A673 (cell line): ENCODE data around the gene HSPG2.

Experiments
- EZH2 ChIP-seq: fragments of 200-600 bp; sonication (generic); IDR thresholded peaks from 2 replicates; pipeline ENCODE4 v1.6.1; 2017; ENCODE audit warnings: borderline replicate concordance, low read depth, mild to moderate bottlenecking, mixed read lengths, antibody characterized with exemption, low read length; ENCODE audit not compliant: poor library complexity, severe bottlenecking
- TF ChIP-seq, protein P1 (sequence below): fragments of 300-800, 200-600 bp; sonication (generic); conservative IDR thresholded peaks from 2 replicates; pipeline ENCODE4 v1.5.1; 2017; ENCODE audit warnings: low read depth, mild to moderate bottlenecking, antibody characterized with exemption, low read length, moderate library complexity, mixed read lengths

- TF ChIP-seq, protein P1, sequence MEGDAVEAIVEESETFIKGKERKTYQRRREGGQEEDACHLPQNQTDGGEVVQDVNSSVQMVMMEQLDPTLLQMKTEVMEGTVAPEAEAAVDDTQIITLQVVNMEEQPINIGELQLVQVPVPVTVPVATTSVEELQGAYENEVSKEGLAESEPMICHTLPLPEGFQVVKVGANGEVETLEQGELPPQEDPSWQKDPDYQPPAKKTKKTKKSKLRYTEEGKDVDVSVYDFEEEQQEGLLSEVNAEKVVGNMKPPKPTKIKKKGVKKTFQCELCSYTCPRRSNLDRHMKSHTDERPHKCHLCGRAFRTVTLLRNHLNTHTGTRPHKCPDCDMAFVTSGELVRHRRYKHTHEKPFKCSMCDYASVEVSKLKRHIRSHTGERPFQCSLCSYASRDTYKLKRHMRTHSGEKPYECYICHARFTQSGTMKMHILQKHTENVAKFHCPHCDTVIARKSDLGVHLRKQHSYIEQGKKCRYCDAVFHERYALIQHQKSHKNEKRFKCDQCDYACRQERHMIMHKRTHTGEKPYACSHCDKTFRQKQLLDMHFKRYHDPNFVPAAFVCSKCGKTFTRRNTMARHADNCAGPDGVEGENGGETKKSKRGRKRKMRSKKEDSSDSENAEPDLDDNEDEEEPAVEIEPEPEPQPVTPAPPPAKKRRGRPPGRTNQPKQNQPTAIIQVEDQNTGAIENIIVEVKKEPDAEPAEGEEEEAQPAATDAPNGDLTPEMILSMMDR = no peak
- no peak for TF ChIP-seq EZH2
These were observed 14.8 kb downstream of the HSPG2 start for GRCh38 chr1:21922090-21923013.
